ENCODE results near the gene EIF4E2. TPM values are rescaled to one million over a fixed set of nuclear protein-coding genes. Genes with fewer than 3 reads are reported as not detected.
A peak's percentile ranks its signal among the peaks of the same experiment; 100 is the strongest.

Gene EIF4E2
- polyA plus RNA-seq, 1 experiment: 40.5 TPM

GRCh38 chr2:232573042-232573441, 22.6 kb downstream of the EIF4E2 start:
- no peak for DNase-seq (ENCODE audit: low read depth, low spot score)
- TF ChIP-seq CTCF (IDR thresholded peaks at IDR 0.05; ENCODE audit: low read depth, low read length): no peak
- no peaks in the 10 kb centered on the region for H3K27me3 ChIP-seq (ENCODE audit: control insufficient read depth, insufficient read depth, low read length)
- H3K9me3 ChIP-seq (ENCODE audit: control insufficient read depth, insufficient read depth, low read length): no peaks in the 10 kb centered on the region
- no peak overlapping the region for H3K4me3 ChIP-seq (ENCODE audit: low read depth, low read length)
- POLR2A ChIA-PET: interaction anchor here (0.6 kb wide), 1 partner anchor 13 kb away, joined by 3 read pairs; no protein-coding TSS in a partner anchor
- no peak overlapping the region for H3K27ac ChIP-seq (ENCODE audit: low read depth, low read length)
- CTCF ChIA-PET: no interaction called here

GRCh38 chr2:232573771-232574435, 23.4 kb downstream of the EIF4E2 start:
- no peak for DNase-seq (ENCODE audit: low read depth, low spot score)
- no peak for TF ChIP-seq CTCF (IDR thresholded peaks at IDR 0.05; ENCODE audit: low read depth, low read length)
- no peaks in the 10 kb centered on the region for H3K27me3 ChIP-seq (ENCODE audit: control insufficient read depth, insufficient read depth, low read length)
- peak overlapping the region; percentile 50 for H3K27ac ChIP-seq (ENCODE audit: low read depth, low read length)
- ChIA-PET CTCF (no interaction called here), POLR2A (no interaction called here)
- H3K9me3 ChIP-seq (ENCODE audit: control insufficient read depth, insufficient read depth, low read length): no peaks in the 10 kb centered on the region
- no peak overlapping the region for H3K4me3 ChIP-seq (ENCODE audit: low read depth, low read length)

GRCh38 chr2:232574674-232575403, 24.4 kb downstream of the EIF4E2 start:
- H3K9me3 ChIP-seq (ENCODE audit: control insufficient read depth, insufficient read depth, low read length): no peaks in the 10 kb centered on the region
- no peak overlapping the region for H3K4me3 ChIP-seq (ENCODE audit: low read depth, low read length)
- peak overlapping the region; percentile 50 for H3K27ac ChIP-seq (ENCODE audit: low read depth, low read length)
- no peak for DNase-seq (ENCODE audit: low read depth, low spot score)
- CTCF ChIA-PET: no interaction called here
- POLR2A ChIA-PET: no interaction called here
- no peaks in the 10 kb centered on the region for H3K27me3 ChIP-seq (ENCODE audit: control insufficient read depth, insufficient read depth, low read length)
- TF ChIP-seq CTCF (IDR thresholded peaks at IDR 0.05; ENCODE audit: low read depth, low read length): no peak

- Histone ChIP-seq H3K27ac (ENCODE audit: low read depth, low read length) (no peak overlapping the region), H3K4me3 (ENCODE audit: low read depth, low read length) (no peak overlapping the region), H3K9me3 (ENCODE audit: control insufficient read depth, insufficient read depth, low read length) (no peaks in the 10 kb centered on the region), H3K27me3 (ENCODE audit: control insufficient read depth, insufficient read depth, low read length) (no peaks in the 10 kb centered on the region)
- POLR2A ChIA-PET: no interaction called here
- CTCF ChIA-PET: no interaction called here
- no peak for TF ChIP-seq CTCF (IDR thresholded peaks at IDR 0.05; ENCODE audit: low read depth, low read length)
- DNase-seq (ENCODE audit: low read depth, low spot score): no peak
Measured at GRCh38 chr2:232575404-232575746, 24.9 kb downstream of the EIF4E2 start.

GRCh38 chr2:232576995-232577394, 26.5 kb downstream of the EIF4E2 start:
- DNase-seq (ENCODE audit: low read depth, low spot score): no peak
- POLR2A ChIA-PET: no interaction called here
- TF ChIP-seq CTCF (IDR thresholded peaks at IDR 0.05; ENCODE audit: low read depth, low read length): no peak
- no peaks in the 10 kb centered on the region for H3K27me3 ChIP-seq (ENCODE audit: control insufficient read depth, insufficient read depth, low read length)
- H3K4me3 ChIP-seq (ENCODE audit: low read depth, low read length): no peak overlapping the region
- no peaks in the 10 kb centered on the region for H3K9me3 ChIP-seq (ENCODE audit: control insufficient read depth, insufficient read depth, low read length)
- peak overlapping the region; percentile 31 for H3K27ac ChIP-seq (ENCODE audit: low read depth, low read length)
- CTCF ChIA-PET: no interaction called here
